ENCODE data around the gene OPA3.
A peak's percentile ranks its signal among the peaks of the same experiment; 100 is the strongest.

Gene OPA3

GRCh38 chr19:45585158-45585577, 566 bp upstream of the OPA3 start:
- TF ChIP-seq, protein P1, sequence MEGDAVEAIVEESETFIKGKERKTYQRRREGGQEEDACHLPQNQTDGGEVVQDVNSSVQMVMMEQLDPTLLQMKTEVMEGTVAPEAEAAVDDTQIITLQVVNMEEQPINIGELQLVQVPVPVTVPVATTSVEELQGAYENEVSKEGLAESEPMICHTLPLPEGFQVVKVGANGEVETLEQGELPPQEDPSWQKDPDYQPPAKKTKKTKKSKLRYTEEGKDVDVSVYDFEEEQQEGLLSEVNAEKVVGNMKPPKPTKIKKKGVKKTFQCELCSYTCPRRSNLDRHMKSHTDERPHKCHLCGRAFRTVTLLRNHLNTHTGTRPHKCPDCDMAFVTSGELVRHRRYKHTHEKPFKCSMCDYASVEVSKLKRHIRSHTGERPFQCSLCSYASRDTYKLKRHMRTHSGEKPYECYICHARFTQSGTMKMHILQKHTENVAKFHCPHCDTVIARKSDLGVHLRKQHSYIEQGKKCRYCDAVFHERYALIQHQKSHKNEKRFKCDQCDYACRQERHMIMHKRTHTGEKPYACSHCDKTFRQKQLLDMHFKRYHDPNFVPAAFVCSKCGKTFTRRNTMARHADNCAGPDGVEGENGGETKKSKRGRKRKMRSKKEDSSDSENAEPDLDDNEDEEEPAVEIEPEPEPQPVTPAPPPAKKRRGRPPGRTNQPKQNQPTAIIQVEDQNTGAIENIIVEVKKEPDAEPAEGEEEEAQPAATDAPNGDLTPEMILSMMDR (IDR thresholded peaks at IDR 0.05): no peak
- no peaks in the 10 kb centered on the region for H3K9me3 Mint-ChIP-seq
- peaks cover 6% of the 10 kb centered on the region for H3K36me3 Mint-ChIP-seq (ENCODE audit: low read depth)
- no peak for DNase-seq
- peak overlapping the region; percentile 94 for H3K4me3 Mint-ChIP-seq
- peak overlapping the region; percentile 96 for H3K27ac Mint-ChIP-seq
- peaks cover 27% of the 10 kb centered on the region for H3K27me3 Mint-ChIP-seq (ENCODE audit: low read depth, poor library complexity)
- peaks cover 60% of the 10 kb centered on the region for H3K4me1 Mint-ChIP-seq

- TF ChIP-seq, protein P1 (IDR thresholded peaks at IDR 0.05): no peak
- Mint-ChIP-seq H3K36me3 (ENCODE audit: low read depth) (peaks cover 6% of the 10 kb centered on the region), H3K4me3 (peak overlapping the region; percentile 28), H3K4me1 (peaks cover 62% of the 10 kb centered on the region), H3K27ac (peak overlapping the region; percentile 94), H3K9me3 (no peaks in the 10 kb centered on the region), H3K27me3 (ENCODE audit: low read depth, poor library complexity) (peaks cover 9% of the 10 kb centered on the region)
- no peak for DNase-seq
Measured at GRCh38 chr19:45581576-45581975, 3.0 kb downstream of the OPA3 start.

DNA sequence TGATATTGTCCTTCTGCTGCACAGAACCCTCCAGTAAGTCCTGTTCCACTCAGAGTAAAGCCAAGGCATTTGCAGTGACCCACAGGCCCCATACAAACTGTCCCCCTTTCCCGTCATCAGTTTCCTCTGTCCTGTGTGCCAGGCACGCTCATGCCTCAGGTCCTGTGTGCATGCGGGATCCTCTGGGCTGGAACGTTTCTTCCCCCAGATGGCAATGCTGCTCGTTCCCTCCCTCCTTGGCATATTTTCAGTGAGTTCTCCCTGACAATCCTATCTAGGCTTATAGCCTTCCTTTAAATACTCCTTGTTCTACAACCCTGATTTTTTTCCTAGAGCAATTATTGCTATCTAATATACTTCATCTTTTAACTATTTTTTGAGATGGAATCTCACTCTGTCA, 5.7 kb downstream of the OPA3 start:
- peaks cover 6% of the 10 kb centered on the region for H3K36me3 Mint-ChIP-seq (ENCODE audit: low read depth)
- TF ChIP-seq, protein P1 (IDR thresholded peaks at IDR 0.05): no peak
- no peak overlapping the region for H3K4me3 Mint-ChIP-seq
- peaks cover 3% of the 10 kb centered on the region for H3K27me3 Mint-ChIP-seq (ENCODE audit: low read depth, poor library complexity)
- no peak overlapping the region for H3K27ac Mint-ChIP-seq
- DNase-seq: no peak
- peaks cover 51% of the 10 kb centered on the region for H3K4me1 Mint-ChIP-seq
- no peaks in the 10 kb centered on the region for H3K9me3 Mint-ChIP-seq

DNA sequence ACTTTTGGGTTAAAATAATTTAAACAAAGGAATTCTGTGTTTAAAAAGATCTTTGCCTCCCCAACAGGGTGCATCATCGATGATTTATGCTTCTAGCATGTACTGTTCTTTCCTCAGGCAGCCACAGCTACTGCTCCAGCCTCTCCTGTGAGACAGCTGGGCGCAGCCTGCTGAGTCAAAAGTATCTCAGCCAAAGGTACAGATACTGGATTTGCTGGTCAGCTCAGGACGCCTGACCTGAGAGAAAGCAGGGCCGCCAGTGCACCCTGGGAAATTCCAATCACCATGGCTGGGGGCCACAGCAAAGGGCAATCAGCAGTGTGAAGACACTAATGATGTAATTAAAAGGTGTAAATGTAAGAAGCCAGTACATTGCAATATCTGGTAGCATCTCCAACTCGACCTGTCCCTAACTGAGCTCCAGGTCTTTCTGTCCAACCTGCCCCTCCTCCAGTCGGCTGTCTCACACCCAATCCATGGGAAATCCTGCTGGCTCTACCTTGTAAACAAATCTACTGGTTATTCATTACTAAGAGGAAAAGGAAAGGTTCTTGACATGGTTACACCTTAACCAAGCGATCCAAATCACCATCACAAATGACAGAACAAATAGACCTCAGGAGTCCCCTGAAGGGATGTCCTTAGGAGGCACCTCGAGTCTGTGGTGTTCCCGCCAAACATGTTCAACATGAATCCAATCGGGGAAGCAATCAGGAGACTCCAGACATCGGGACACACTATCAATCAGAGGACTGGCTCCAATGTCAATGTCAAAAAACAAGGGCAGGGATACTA, 7.3 kb downstream of the OPA3 start:
- no peak for DNase-seq
- TF ChIP-seq, protein P1 (IDR thresholded peaks at IDR 0.05): no peak
- H3K4me1 Mint-ChIP-seq: peaks cover 39% of the 10 kb centered on the region
- peaks cover 3% of the 10 kb centered on the region for H3K27me3 Mint-ChIP-seq (ENCODE audit: low read depth, poor library complexity)
- H3K27ac Mint-ChIP-seq: peak overlapping the region; percentile 80
- no peaks in the 10 kb centered on the region for H3K9me3 Mint-ChIP-seq
- H3K36me3 Mint-ChIP-seq (ENCODE audit: low read depth): peaks cover 6% of the 10 kb centered on the region
- no peak overlapping the region for H3K4me3 Mint-ChIP-seq

- DNase-seq: no peak
- H3K4me3 Mint-ChIP-seq: no peak overlapping the region
- peaks cover 34% of the 10 kb centered on the region for H3K4me1 Mint-ChIP-seq
- TF ChIP-seq, protein P1 (IDR thresholded peaks at IDR 0.05): no peak
- no peaks in the 10 kb centered on the region for H3K9me3 Mint-ChIP-seq
- H3K27me3 Mint-ChIP-seq (ENCODE audit: low read depth, poor library complexity): peaks cover 3% of the 10 kb centered on the region
- peaks cover 6% of the 10 kb centered on the region for H3K36me3 Mint-ChIP-seq (ENCODE audit: low read depth)
- H3K27ac Mint-ChIP-seq: no peak overlapping the region
Measured at GRCh38 chr19:45576682-45577081, 7.9 kb downstream of the OPA3 start.

DNA sequence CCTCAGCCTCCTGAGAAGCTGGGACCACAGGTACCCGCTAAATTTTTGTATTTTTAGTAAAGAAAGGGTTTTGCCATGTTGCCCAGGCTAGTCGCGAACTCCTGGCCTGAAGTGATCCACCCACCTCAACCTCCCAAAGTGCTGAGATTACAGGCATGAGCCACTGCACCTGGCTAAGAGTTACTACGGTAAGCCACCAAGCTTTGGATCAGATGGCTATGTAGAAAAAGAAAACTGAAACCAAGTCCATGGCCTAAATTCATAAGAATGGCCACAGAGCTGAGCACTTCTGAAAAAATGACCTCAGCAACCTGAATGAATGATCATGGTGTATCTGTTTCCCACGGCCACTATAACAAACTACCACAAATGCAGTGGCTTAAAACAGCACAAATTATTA, 9.4 kb downstream of the OPA3 start:
- Mint-ChIP-seq H3K4me1 (peaks cover 24% of the 10 kb centered on the region), H3K27me3 (ENCODE audit: low read depth, poor library complexity) (peaks cover 3% of the 10 kb centered on the region), H3K9me3 (no peaks in the 10 kb centered on the region), H3K4me3 (no peak overlapping the region), H3K27ac (no peak overlapping the region), H3K36me3 (ENCODE audit: low read depth) (no peaks in the 10 kb centered on the region)
- no peak for DNase-seq
- TF ChIP-seq, protein P1 (IDR thresholded peaks at IDR 0.05): no peak
